Esophagus muscularis mucosa (tissue), 3 donors: ENCODE data around the gene CEP95.

Source experiments
- CTCF ChIP-seq, 3 experiments: fragments of 200-600 bp in 2 of 3; fragments of 450-650 bp in 1 of 3; sonication (generic) in 2 of 3; IDR thresholded peaks; one replicate each; pipeline ENCODE4 v1.5.1; 2017 to 2019; ENCODE audit warnings: antibody characterized with exemption in 3 of 3, mild to moderate bottlenecking in 2 of 3, moderate library complexity in 1 of 3
- POLR2A ChIP-seq: fragments of 450-650 bp; IDR thresholded peaks from one replicate; pipeline ENCODE4 v1.6.1; 2017; ENCODE audit warnings: antibody characterized with exemption, moderate library complexity, mild to moderate bottlenecking, low read depth
- POLR2AphosphoS5 ChIP-seq, 2 donors: sonication (generic); formaldehyde crosslinking; IDR thresholded peaks; one replicate each; pipeline ENCODE4 v1.6.1; 2017; ENCODE audit warnings: antibody characterized with exemption in 2 of 2

GRCh38 chr17:64507413-64507782, 621 bp downstream of the CEP95 start:
- TF ChIP-seq CTCF (IDR thresholded peaks at IDR 0.05): peak; percentile 29 to 55 (median 39)
- no peak for TF ChIP-seq POLR2A
- no peak for TF ChIP-seq POLR2AphosphoS5 (IDR thresholded peaks at IDR 0.05)
